Choroid plexus epithelial cell (primary cell): Measurements from ENCODE around the gene LNPEP.

Source experiments
- DNase-seq: peaks from one replicate; pipeline ENCODE4 v3.0.0-alpha.2; 2010; ENCODE audit warnings: low read depth
- H3K4me3 ChIP-seq: 2 replicates; pipeline ENCODE4 v1.5.1; 2011; ENCODE audit warnings: low read depth, mild to moderate bottlenecking, control low read depth, low read length, moderate library complexity
- CTCF ChIP-seq: conservative IDR thresholded peaks from 2 replicates; pipeline ENCODE4 v1.5.1; 2011; ENCODE audit warnings: low read depth, mild to moderate bottlenecking, control low read depth, inconsistent platforms, low read length, moderate library complexity

The LNPEP gene

GRCh38 chr5:97022898-97023297 lies 87.0 kb downstream of the LNPEP start:
- no peak for TF ChIP-seq CTCF
- no peak overlapping the region for H3K4me3 ChIP-seq
- no peak for DNase-seq

GRCh38 chr5:97026721-97027120 lies 90.8 kb downstream of the LNPEP start:
- no peak for TF ChIP-seq CTCF
- no peak for DNase-seq

GRCh38 chr5:97037819-97038218 lies 101.9 kb downstream of the LNPEP start:
- no peak for TF ChIP-seq CTCF
- DNase-seq, result no peak
- H3K4me3 ChIP-seq, result no peak overlapping the region

More at GRCh38 chr5:97026721-97027120, 90.8 kb downstream of the LNPEP start:
- H3K4me3 ChIP-seq, result no peak overlapping the region

GRCh38 chr5:97041239-97041638 lies 105.4 kb downstream of the LNPEP start:
- no peak for DNase-seq
- H3K4me3 ChIP-seq, result no peak overlapping the region
- TF ChIP-seq CTCF, result no peak

GRCh38 chr5:97042996-97043395 lies 107.1 kb downstream of the LNPEP start:
- TF ChIP-seq CTCF, result no peak
- H3K4me3 ChIP-seq, result no peak overlapping the region
- DNase-seq, result no peak

GRCh38 chr5:97043511-97043910 lies 107.6 kb downstream of the LNPEP start:
- no peak overlapping the region for H3K4me3 ChIP-seq
- no peak for DNase-seq
- TF ChIP-seq CTCF, result no peak

GRCh38 chr5:97044052-97044451 lies 108.2 kb downstream of the LNPEP start:
- TF ChIP-seq CTCF, result peak; percentile 62
- H3K4me3 ChIP-seq, result no peak overlapping the region
- DNase-seq, result peak; percentile 41
